Neutrophil (primary cell): ENCODE results near the gene DDX1.

Source experiments
- H3K27ac ChIP-seq: fragments of 200-600 bp; sonication (generic); 2 replicates; pipeline ENCODE4 v1.5.1; 2016; ENCODE audit warnings: mild to moderate bottlenecking, moderate library complexity
- H3K27me3 ChIP-seq: fragments of 200-600 bp; sonication (generic); 2 replicates; pipeline ENCODE4 v1.6.0; 2016; ENCODE audit warnings: mild to moderate bottlenecking
- H3K36me3 ChIP-seq: fragments of 200-600 bp; sonication (generic); 2 replicates; pipeline ENCODE4 v1.5.1; 2017
- H3K4me1 ChIP-seq, 2 experiments: fragments of 200-600 bp in 1 of 2; sonication (generic) in 1 of 2; 1 replicate in 1 of 2; 2 replicates in 1 of 2; pipeline versions ENCODE4 v1.5.1 to v1.6.1; 2013 to 2016; ENCODE audit warnings: low read depth in 1 of 2, low read length in 1 of 2, mild to moderate bottlenecking in 1 of 2, moderate library complexity in 1 of 2; ENCODE audit not compliant: control insufficient read depth in 1 of 2, insufficient read depth in 1 of 2
- H3K4me3 ChIP-seq, 2 experiments: fragments of 200-600 bp in 1 of 2; sonication (generic) in 1 of 2; 1 replicate in 1 of 2; 2 replicates in 1 of 2; pipeline ENCODE4 v1.5.1; 2013 to 2016; ENCODE audit warnings: low read depth in 1 of 2, low read length in 1 of 2, mild to moderate bottlenecking in 1 of 2, moderate library complexity in 1 of 2
- H3K9me3 ChIP-seq: fragments of 200-600 bp; sonication (generic); 2 replicates; pipeline ENCODE4 v1.5.1; 2016
- TF ChIP-seq, protein P1 (sequence below): fragments of 200-600 bp; sonication (generic); IDR thresholded peaks from 2 replicates; pipeline ENCODE4 v1.5.1; 2016; ENCODE audit warnings: antibody characterized with exemption

The DDX1 gene

DNA sequence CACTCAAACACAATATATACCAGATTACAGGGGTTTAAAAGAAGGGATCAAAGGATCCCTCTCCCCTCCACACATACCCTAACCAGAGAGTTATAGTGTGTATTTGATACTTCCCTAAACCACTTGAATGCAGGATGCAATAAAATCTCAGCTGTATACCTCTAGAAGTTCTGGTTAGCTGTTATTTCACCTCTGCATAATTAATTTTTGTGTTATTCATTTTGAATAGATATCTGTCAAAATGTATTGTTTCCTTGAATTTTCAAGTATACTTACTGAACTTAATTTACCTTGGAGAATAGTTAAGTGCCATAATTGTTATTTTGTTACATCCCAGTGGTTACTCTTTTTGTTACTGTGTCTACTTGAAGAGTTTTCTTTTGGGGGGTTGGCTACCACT lies 34.5 kb downstream of the DDX1 start:
- no peak overlapping the region for H3K27ac ChIP-seq
- no peaks in the 10 kb centered on the region for H3K27me3 ChIP-seq
- no peak overlapping the region for H3K4me3 ChIP-seq
- no peaks in the 10 kb centered on the region for H3K9me3 ChIP-seq
- TF ChIP-seq, protein P1, sequence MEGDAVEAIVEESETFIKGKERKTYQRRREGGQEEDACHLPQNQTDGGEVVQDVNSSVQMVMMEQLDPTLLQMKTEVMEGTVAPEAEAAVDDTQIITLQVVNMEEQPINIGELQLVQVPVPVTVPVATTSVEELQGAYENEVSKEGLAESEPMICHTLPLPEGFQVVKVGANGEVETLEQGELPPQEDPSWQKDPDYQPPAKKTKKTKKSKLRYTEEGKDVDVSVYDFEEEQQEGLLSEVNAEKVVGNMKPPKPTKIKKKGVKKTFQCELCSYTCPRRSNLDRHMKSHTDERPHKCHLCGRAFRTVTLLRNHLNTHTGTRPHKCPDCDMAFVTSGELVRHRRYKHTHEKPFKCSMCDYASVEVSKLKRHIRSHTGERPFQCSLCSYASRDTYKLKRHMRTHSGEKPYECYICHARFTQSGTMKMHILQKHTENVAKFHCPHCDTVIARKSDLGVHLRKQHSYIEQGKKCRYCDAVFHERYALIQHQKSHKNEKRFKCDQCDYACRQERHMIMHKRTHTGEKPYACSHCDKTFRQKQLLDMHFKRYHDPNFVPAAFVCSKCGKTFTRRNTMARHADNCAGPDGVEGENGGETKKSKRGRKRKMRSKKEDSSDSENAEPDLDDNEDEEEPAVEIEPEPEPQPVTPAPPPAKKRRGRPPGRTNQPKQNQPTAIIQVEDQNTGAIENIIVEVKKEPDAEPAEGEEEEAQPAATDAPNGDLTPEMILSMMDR, result no peak
- H3K36me3 ChIP-seq, result peaks cover 94% of the 10 kb centered on the region
- no peaks in the 10 kb centered on the region for H3K4me1 ChIP-seq

DNA sequence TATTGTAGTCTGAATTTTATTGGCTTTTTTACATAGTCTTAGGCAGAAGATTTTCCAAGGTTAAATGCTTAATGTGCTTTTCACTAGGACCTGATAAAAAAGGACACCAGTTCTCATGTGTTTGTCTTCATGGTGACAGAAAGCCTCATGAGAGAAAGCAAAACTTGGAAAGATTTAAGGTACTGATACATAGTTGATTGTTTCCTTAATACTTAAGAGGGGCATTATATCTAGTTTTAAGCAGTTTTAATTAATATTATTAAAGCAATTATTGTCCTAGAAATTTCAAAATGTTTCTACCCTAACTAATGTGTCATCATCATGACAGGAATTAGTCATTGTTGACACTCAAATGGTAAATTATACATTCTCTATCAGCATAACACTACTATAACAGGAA lies 35.3 kb downstream of the DDX1 start:
- Histone ChIP-seq H3K36me3 (peaks cover 94% of the 10 kb centered on the region), H3K9me3 (no peaks in the 10 kb centered on the region), H3K4me1 (no peaks in the 10 kb centered on the region), H3K4me3 (no peak overlapping the region), H3K27me3 (no peaks in the 10 kb centered on the region), H3K27ac (no peak overlapping the region)
- TF ChIP-seq, protein P1, result no peak

DNA sequence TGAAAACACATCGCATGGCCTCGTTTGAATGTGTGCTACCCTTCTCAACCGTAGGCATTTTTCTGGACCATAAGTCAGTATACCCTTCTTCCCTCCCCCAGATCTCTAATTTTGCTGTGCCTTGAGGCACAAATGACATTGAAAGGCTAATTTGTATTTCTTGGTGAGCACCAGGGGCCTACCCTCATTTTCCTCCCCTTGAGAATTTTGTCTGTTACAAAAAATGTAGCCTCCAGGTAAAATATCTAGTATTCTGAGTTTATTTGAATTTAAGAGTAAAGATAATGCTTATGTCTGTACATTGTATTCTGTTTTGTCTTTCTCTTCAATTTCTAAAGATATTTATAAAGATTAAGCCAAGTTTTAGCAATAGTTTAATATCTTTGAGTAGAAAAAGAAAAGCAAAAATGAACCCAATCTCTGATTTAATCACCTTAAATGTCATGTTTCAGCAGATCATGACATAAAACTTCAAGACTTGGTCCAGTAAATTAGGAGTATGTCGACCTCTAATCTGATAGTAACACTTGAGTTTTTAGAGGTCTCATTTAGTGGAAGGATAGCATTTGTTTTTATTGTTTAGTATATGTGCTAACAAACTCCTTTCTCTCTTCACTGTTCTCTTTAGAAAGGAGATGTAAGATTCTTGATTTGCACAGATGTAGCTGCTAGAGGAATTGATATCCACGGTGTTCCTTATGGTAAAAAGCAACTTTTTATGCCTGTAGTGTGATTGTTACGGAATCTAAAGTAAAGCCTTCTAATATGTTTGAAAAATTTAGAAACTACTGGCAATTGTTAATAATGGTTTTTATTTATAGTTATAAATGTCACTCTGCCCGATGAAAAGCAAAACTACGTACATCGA lies 36.4 kb downstream of the DDX1 start:
- Histone ChIP-seq H3K27ac (no peak overlapping the region), H3K27me3 (no peaks in the 10 kb centered on the region), H3K36me3 (peaks cover 94% of the 10 kb centered on the region), H3K4me3 (no peak overlapping the region), H3K9me3 (no peaks in the 10 kb centered on the region), H3K4me1 (no peaks in the 10 kb centered on the region)
- TF ChIP-seq, protein P1, result no peak

DNA sequence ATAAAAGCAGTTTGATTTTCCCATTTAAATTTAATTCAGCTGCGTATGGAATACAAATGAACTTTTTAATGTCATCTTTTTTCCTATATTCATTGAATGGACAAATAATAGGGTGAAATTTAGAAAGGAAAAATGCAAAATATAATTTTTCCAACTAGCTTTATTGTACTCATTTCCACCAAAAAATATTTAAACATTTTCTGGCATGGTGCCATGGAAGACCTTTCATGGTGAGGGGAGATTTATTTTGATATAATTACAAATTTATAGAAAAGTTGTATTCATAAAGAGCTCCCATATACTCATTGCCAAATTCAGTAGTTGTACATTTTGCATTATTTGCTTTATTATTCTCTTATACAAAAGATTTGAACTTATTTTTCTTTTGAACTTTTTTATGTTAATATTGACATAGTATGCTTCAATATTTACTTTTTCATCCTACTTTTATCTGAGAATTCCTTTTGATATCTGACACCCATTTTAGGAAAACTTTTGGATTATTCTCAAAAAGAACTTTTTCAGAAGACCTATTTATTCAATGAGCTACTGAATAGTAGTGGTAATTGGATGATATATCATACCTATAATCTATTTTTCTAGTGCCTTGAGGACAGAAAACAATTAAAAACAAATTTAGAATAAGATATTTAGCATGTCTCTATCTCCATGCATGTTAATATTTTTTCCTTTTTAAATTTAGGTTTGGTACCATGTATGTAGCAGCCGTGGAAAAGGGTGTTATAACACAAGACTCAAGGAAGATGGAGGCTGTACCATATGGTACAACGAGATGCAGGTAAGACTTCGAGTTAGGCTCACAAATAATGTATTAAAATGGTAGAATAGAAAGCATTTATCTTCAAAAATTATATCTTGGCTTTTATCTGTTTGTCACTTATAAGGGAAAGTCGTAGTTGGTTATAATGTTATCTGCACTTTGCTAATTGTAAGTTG lies 37.5 kb downstream of the DDX1 start:
- no peak overlapping the region for H3K4me3 ChIP-seq
- H3K27ac ChIP-seq, result no peak overlapping the region
- no peaks in the 10 kb centered on the region for H3K27me3 ChIP-seq
- no peaks in the 10 kb centered on the region for H3K4me1 ChIP-seq
- no peaks in the 10 kb centered on the region for H3K9me3 ChIP-seq
- H3K36me3 ChIP-seq, result peaks cover 92% of the 10 kb centered on the region
- TF ChIP-seq, protein P1, result no peak

DNA sequence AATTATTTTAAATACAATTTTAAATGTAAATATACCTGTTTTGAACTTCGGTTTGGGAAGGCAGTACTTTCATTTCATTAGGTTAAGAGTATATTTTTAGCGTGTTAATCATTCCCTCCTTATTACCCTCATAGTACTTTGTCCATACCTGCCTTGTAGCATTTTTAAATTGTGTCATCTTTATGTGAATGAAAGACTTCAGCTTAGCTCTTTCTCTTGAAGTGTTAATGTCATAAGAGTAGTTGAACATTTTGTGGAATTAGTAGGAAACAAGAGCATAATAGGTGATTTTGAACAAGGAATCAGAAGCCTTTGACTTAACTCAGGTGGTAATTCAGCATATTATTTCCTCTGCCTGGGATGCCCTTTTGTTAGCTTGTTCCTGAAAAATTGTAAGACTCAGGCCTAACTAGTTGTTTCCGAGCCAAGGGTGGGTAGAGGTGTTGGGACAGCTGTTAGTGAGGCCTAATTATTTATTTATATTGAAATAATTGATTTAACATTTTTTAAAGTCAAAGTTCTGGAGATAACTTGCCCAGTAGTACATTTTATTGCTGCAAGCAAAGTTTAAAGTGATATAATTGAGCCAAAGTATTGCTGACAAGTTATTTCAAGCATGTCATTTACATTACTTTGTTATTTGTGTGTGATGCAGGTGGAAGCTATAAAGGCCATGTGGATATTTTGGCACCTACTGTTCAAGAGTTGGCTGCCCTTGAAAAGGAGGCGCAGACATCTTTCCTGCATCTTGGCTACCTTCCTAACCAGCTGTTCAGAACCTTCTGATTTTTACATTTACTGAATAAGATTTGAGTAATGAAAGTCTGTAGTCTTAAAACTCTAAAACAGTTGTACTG lies 38.7 kb downstream of the DDX1 start:
- H3K4me1 ChIP-seq, result no peaks in the 10 kb centered on the region
- no peaks in the 10 kb centered on the region for H3K9me3 ChIP-seq
- H3K4me3 ChIP-seq, result no peak overlapping the region
- no peak overlapping the region for H3K27ac ChIP-seq
- TF ChIP-seq, protein P1, result no peak
- no peaks in the 10 kb centered on the region for H3K27me3 ChIP-seq
- peaks cover 90% of the 10 kb centered on the region for H3K36me3 ChIP-seq
